GM21723 (cell line): ENCODE data around the gene PLEKHH3.
"Not testable (repeated sequence)": the region's sequence is repeated elsewhere in the genome, so short reads cannot be mapped to it uniquely, and the experiment has no call there.

Experiments
- ATAC-seq: cut with Tn5 transposase; IDR thresholded peaks from one replicate; pipeline ENCODE4 v1.9.1; 2021; ENCODE audit warnings: mild to moderate bottlenecking, moderate library complexity; ENCODE audit not compliant: unreplicated experiment

Gene PLEKHH3

GRCh38 chr17:42632949-42633444 is 43.8 kb downstream of the PLEKHH3 start:
- ATAC-seq: no peak

DNA sequence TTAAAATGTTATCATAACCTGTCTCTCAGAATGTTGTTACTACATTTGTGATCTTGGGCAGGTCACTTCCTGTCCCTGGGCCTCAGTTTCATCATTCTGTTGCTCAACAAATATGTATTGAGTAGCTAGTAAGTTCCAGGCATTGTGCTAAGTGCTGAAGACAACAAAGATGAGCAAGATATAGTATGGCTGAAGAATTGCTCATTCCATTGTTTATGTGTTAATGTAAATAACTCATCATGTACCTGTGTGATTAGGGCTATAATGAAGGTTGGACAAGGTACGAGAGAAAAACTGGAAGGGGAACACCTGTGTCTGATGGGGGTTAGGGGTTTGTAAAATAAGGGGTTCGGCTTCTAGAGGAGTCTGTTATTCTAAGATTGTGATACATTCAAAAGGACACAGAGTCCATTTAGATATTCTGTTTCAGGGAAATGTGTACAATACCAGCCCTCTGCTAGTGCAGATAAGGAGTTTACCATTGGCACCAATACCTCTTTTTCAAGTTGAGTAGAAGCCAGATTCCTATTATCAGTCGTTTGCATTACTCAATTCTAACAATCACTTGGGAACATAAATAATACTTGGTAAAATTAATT is 47.3 kb downstream of the PLEKHH3 start:
- no peak for ATAC-seq

- ATAC-seq: not testable (repeated sequence)
Observed at GRCh38 chr17:42627032-42627764, 49.6 kb downstream of the PLEKHH3 start.

DNA sequence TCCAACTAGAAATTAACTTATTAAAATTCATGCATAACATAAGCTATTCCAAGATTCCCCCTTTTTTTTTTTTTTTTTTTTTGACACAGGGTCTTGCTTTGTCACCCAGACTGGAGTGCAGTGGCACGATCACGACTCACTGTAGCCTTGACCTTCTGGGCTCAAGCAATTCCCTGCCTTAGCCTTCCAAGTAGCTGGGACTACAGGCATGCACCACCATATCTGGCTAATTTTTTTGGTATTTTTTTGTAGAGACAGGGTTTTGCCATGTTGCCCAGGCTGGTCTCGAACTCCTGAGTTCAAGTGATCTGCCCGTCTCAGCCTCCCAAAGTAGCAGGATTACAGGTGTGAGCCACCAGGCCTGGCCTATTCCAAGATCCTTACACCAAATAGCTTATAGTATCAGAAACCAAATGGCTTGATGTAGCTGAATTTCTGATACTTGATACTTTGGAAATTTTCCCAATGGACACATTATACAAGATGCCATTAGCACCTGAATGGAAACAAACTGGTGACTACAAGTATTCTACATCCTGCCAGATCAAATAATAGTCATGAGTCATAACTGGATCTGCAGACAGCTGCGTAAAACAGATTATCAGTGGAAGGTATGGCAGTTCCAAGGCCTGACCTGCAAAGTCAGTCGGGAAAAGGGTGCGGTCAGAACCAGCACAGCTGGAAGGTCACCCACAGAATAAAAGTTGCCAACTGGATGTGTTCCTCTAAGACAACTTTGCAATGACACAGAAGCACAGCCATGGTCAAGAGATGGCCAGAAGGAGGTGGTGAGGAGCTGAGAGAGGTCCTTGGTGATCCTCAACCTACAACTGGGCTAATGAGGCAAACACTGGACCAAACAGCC is 52.8 kb downstream of the PLEKHH3 start:
- no peak for ATAC-seq

GRCh38 chr17:42623271-42623670 is 53.5 kb downstream of the PLEKHH3 start:
- ATAC-seq: no peak

- not testable (repeated sequence) for ATAC-seq
Observed at GRCh38 chr17:42621987-42622386, 54.8 kb downstream of the PLEKHH3 start.

DNA sequence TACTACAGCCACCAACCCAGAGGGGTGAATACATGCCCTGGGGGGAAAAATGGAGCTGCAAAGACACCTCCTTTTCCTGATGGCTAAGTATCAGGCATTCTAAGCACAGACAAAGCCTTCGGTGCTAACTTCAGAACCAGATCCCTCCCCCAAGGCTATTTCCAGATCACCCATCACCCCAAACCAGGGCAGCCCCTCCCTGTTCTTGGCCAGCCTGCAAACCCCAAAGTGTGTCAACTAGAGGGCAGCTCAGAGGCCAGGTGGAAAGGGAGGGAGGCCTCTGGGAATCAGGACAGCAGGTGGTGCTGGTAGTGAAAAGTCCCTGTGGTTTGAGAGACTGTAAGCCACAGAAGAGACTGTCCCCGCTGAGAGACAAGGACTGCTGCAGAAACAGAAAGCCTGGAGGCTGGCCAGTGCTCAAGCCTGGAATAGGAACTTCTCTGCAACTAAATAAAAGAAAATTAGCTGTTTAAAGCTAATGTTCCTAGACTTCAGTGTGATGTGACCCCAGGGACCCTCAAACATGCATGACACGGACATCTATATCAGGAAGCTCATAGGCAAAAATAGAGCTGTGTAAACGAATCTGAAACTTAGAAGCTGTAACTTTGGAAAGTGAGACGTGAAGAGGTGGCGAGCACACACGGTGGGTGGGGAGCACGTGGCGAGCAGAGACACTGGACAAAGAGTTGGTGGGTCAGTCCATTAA is 58.2 kb downstream of the PLEKHH3 start:
- ATAC-seq: peak; percentile 75

DNA sequence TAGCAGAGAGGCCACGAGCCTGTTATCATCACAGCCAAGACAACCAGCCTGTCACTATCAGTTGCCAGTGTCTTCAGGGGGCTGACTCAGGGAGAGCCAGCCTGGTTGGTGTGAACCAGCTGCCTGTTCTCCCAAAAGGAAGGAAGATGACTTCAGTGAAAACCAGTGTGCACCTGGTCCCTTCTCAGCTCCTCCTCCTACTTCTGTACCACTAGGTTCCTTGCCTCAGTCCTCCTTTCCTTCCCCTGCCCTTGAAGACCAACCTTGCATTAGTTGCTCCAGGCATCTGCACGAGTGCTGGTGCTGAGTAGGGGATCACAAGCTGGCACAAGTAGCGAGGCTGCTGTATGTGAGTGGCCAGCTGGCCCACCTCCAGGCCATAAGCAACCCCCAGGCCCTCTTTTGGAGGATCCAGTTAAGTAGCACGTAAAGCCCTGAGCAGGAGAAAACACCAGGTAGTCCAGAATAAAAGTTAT is 58.8 kb downstream of the PLEKHH3 start:
- ATAC-seq: peak; percentile 37
